HG03280 (cell line): ENCODE measurements around the gene SERPINB1.

Source experiments
- ATAC-seq: cut with Tn5 transposase; IDR thresholded peaks from one replicate; pipeline ENCODE4 v1.9.1; 2021; ENCODE audit warnings: mild to moderate bottlenecking, moderate library complexity; ENCODE audit not compliant: unreplicated experiment

Gene SERPINB1

DNA sequence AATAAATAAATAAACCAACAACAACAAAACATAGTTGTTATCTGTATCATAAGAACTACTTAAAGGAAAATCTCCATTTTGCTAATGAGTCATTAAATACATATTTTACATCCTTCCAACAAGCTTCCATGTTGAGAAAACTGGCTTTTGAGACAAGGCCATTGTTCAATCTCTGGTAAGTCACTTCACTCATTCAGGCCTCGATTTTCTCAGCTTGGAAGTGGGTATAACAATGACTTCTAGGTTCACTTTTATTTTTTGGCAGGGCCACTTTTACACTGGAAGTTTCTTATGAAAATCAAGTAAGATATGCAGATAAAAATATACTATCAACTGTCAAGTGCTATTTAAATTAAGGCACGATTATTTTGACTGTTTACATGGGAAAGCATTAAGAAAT, 46.5 kb downstream of the SERPINB1 start:
- ATAC-seq: no peak

GRCh38 chr6:2794171-2794730, 47.4 kb downstream of the SERPINB1 start:
- no peak for ATAC-seq

- ATAC-seq: no peak
These were observed 48.0 kb downstream of the SERPINB1 start for GRCh38 chr6:2793534-2794151.

GRCh38 chr6:2792330-2793110, 49.1 kb downstream of the SERPINB1 start:
- no peak for ATAC-seq

DNA sequence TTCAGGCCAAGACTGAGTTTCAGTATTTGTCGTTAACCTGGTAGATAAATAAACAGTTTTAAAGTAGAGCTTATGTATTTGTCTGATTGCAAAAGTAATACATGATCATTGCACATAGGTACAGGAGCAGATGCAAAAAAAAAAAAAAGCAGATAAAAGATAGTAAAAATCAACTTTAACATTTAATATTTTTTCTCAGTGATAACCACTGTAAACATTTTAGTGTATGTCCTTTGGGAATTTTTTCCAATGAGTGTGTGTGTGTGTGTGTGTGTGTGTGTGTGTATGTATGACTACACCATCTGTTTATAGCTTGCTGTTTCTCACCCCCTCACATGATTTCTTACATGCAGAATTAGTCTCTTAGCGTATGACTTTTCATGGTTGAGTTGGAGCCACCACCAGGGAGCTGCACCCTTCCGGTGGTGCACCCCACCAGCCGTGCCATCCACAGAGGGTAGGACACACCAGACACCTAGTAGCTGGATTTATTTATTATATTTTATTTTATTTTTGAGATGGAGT, 50.2 kb downstream of the SERPINB1 start:
- ATAC-seq: no peak

- no peak for ATAC-seq
These were observed 50.8 kb downstream of the SERPINB1 start for GRCh38 chr6:2790588-2791449.

DNA sequence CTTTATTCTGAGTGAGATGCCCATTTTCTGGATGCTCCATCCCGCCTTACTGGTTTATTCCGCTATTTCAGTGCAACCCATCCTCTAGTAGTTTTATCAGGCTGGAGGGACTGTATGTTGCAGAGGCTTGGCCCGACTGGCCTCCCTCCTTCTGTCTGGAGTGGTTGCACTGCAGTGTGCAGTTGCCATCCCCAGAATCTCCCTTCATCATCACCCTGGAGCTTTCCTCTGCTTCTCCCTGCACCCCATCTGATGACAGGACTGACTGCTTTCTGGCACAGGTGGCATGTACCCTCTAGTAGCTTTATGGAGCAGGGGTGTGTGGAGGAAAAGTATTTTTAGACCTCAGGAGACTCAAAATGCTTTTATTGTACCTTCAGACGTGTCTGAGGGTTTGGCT, 55.4 kb downstream of the SERPINB1 start:
- no peak for ATAC-seq

GRCh38 chr6:2784930-2785329, 56.7 kb downstream of the SERPINB1 start:
- no peak for ATAC-seq

DNA sequence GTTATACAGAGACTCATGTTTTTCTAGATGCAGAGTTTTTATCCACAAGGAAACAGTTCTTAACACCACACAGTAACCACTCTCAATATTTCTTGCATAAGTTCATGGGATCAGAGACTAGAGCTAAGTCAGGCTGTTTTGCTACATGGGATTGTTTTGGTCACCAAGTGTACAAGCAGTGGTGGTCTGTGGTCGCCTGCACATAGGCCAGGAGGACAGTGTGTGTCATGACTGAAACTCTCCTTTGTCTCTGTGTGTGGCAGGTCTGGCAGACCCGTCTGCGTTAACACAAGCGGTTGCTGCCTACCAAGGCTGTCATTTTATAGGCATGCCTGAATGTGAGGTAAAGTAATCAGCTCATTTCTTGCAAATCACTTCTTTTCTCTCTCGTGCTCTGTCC, 57.6 kb downstream of the SERPINB1 start:
- ATAC-seq: no peak

DNA sequence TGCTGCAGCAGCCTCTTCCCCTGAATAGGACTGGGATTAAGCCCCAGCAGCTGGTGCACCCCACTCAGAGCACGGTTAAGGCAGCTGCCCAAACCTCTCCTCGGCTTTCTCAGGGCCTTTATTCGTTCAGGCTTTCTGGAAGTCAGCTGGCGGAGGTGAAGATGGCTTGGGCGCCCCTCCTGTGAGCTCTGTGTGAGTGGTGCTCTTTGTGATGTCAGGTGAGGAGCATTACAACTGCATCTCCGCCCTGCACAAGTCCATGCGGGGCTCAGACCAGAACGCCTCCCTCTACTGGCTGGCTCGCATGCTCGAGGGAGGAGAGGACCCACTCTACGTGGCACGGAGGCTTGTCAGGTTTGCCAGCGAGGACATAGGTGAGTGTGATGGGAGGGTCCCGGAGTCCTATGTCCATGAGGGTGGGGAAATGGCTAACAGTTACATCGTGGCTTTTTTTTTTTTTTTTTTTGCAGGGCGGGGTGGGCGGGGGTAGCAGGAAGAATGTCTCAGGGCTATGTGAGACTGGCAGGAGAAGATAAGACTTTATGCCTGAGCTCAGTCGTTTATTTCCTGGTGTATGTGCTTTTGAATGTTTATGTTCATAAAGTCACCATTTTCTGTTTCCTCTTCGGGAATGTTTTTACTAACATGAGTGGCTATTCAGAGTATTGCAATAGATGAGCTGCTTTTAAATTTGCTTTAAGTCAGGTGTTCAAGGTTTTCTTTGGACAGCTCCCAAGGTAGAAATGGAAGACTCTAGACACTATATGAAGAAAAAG, 58.3 kb downstream of the SERPINB1 start:
- no peak for ATAC-seq

DNA sequence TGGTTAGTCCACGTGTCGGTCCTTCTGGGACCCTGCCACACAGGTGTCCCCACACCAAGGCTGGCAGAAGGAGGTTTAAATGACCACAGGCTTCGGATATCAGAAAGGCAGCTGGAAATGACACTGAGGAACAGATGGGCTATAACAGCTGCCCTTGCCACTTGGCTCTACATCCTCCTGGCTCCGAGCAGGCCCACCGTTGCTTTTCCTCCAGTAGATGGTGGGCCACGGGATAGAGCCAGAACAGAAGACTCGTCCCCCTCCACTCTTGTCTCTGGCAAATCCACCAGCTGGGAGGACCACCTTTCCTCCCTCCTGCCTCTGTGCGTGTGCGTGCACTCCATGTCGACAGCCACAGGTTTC, 58.9 kb downstream of the SERPINB1 start:
- ATAC-seq: no peak

- ATAC-seq: no peak
These were observed 59.3 kb downstream of the SERPINB1 start for GRCh38 chr6:2782356-2782708.
